Cerebellar cortex (tissue), 1 donor: ENCODE data around the gene PDE8A.
"Not testable (repeated sequence)": the region's sequence is repeated elsewhere in the genome, so short reads cannot be mapped to it uniquely, and the experiment has no call there.

Experiments
- DNase-seq: peaks from one replicate; pipeline ENCODE4 v3.0.0-alpha.2; 2015; ENCODE audit warnings: low spot score

PDE8A gene

DNA sequence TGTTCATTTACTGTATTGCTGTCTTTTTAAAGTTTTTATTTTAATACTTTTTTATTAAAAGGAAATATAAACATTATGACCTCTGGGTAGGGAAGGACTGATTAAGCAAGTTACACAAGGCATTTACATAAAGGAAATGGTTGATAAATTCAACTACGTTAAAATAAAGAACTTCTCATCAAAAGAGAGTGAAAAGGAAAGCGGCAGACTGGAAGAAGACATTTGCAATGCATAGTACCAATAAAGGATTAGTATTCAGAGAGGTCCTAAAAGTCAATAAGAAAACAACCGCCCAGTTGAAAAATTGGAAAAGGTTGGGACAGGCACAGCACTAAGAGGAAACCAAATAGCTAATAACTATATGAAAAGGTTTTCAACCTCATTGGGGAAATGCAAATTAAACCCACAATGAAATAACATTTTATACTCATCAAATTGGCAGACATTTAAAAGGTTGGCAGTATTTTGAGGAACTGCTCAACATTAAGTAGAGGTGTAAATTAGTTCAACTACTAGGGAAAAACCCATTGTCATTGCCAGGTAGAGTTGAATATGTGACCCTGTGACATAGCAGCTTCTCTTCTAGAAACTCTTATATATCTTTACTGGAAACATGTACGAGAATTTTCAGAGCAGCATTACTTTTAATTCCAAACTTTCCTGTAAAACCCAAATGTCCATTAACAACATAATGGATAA, 9.5 kb downstream of the PDE8A start:
- no peak for DNase-seq

- no peak for DNase-seq
These were observed 10.7 kb downstream of the PDE8A start for GRCh38 chr15:84992157-84992944.

GRCh38 chr15:84996055-84996454, 14.4 kb downstream of the PDE8A start:
- no peak for DNase-seq

- not testable (repeated sequence) for DNase-seq
These were observed 15.1 kb downstream of the PDE8A start for GRCh38 chr15:84996714-84997113.

GRCh38 chr15:84997214-84997613, 15.6 kb downstream of the PDE8A start:
- DNase-seq: not testable (repeated sequence)

DNA sequence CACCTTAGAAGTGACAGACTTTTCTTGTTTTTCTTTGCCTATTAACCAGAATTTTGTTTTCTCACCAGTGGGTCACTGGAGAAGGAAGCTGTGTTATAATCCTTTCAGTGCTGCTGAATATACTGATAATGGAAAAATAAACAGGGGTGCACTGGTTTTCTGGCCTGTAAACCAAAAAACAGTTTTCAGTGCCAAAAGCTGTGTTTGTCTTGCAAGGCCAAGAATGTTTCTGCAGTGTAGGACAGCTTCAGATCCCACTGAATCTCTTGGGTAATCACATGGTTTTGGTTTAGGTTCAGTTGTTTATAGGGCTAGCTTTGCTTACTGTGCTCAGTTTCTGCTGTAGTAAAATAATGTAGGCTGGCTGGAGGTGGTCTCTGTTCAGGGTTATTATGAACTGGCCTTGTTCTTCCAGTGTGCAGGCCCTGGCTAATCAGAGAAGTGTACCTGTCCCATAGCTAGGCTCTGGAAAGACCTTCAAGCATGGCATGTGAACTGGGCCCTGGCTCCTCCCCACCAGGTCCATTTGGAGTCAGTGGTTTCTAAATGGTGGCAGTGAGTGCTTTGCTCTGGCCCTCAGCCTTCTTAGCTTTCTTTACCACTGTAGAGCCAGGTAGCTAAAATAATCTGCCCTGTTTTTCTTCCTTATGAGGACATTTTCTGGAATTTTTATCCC, 18.7 kb downstream of the PDE8A start:
- no peak for DNase-seq

GRCh38 chr15:85000937-85001336, 19.3 kb downstream of the PDE8A start:
- no peak for DNase-seq

- no peak for DNase-seq
These were observed 20.9 kb downstream of the PDE8A start for GRCh38 chr15:85002517-85002916.

DNA sequence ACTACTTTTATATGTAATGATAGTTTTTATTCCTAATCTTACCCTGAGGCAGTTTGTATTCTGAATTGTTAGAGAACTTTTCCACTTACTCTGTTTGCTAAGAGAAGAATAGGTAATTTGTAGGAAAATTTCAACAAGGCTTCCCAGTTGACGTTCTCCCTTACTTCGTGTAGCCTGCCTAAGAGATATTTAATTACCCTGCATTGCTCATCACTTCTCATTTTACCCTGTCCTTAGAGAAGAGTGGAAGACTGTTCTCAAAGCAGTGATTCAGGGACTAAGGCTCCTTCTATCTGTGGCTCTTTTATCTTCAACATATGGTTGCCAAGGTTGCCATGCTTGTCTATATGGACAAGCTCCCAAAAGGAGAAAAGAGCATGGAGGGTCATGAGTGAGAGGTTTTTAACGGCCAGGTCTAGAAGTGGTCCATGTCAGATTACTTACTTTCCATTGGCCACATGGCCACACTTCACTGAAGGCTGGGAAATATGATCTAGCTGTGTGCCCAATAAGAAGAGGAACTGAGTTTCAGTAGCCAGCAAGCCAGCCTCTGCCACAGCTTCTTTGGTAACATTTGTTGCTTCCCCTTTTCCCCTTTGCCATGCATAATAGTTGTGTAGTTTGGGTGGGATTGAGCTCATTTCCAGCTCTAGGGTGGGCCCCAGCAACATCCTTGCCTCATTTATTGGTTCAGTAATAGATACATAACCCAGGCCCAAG, 22.1 kb downstream of the PDE8A start:
- no peak for DNase-seq

- no peak for DNase-seq
These were observed 22.9 kb downstream of the PDE8A start for GRCh38 chr15:85004550-85004949.

- DNase-seq: no peak
These were observed 23.7 kb downstream of the PDE8A start for GRCh38 chr15:85005319-85005718.

GRCh38 chr15:85005746-85006145, 24.1 kb downstream of the PDE8A start:
- DNase-seq: no peak

DNA sequence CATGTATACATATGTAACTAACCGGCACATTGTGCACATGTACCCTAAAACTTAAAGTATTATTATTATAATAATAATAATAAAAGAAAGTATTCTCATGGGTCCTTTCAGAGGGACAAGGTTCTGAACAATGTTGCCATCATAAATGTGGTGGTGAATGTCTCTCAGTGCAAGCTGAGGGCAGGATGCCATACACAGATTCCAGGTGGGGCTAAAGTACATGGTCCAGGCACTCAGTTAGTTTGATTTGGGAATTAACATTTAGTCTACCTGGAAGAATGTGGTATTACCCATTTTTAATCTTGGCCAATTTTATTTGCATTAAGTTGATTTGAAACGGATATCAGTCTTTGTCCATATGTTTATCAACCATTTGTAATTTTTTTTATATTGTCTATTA, 24.5 kb downstream of the PDE8A start:
- no peak for DNase-seq

DNA sequence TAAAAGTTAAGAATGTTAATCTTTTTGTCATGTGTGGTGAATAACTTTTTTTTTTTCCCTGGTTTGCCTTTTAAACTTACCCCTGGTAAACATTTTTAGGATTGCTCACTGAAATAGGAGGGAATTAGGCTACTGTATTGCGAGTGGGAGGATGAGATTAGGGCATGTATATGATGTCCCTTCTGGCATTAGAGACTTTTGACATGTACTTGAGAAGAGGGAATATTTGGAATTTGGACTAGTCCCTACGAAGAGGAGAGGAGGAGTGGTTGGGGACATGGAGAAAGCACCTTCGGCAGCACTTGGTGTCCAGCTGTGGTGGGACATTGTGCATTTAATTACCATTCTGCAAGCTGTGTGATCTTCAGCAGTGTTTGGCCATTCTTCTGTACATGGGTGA, 25.0 kb downstream of the PDE8A start:
- DNase-seq: no peak

- no peak for DNase-seq
These were observed 25.5 kb downstream of the PDE8A start for GRCh38 chr15:85007137-85007536.

DNA sequence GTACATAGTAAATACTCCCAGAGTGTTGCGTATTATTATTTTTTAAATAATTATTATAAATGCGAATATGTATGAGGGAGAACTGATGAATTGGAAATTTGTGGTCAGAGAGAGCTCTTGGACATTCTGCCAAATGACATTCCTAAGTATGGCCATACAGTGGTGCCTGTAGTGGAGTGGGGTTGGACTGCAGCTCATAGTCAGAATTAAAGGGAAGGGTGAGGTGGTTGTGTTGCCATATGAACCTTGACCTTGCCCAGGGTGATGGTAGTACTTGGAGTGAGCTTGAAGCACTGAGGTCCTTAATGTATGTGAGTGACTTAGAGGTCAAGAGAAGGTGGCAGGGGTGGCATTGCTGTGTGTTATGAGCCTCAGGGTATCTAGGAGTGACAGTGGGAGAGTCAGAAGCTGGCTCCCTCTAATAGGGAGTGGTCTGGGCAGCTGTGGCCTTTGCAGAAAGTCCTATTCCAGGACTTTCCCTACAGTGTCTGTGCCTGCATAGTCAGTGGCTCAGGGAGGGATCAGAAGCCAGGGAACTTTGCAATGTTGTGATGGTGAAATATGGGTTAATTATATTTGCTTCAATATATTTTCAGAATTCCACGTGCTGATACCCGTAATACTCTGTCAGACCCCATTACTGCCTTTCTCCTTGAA, 26.2 kb downstream of the PDE8A start:
- no peak for DNase-seq

DNA sequence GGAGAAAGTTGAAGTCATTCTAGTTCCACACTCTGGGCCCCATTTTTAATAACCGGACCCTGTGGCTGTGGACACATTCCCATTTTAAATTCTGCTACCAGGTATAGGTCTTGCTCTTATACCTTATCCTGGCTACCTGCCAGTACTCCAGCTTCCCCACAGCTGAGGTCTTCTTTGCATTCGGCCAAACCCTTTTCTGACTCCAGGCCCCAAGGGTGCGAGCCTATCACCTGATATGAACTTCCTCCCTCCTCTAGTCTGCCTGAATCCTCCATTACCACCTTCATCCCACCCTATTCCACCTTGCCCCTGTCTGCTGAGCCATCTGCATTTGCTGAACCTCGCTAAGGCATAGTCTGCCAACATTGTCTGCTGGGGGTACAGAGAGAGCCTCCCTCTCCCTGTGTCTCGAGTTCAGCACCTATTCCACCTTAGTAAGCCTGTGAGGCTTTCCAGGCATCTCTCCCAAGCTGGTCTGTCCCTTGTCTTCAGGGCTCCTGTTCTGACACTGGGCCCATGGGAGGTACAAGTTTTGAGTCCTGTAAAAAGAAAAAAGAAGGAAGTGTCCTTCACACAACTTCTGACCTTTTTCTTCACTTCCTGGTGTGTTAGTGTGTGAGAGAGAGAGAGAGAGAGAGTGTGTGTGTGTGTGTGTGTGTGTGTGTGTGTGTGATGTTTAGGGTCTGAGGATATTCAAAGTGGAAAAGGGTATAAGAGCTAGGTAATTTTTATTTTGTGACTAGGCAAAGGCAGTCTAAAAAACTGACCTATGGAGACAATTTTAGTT, 27.0 kb downstream of the PDE8A start:
- no peak for DNase-seq

- DNase-seq: no peak
These were observed 27.8 kb downstream of the PDE8A start for GRCh38 chr15:85009435-85009834.

- DNase-seq: no peak
These were observed 28.4 kb downstream of the PDE8A start for GRCh38 chr15:85010071-85010385.

GRCh38 chr15:85010386-85011159, 28.9 kb downstream of the PDE8A start:
- no peak for DNase-seq
